HK-2 (cell line): ENCODE measurements around the gene RHOBTB1.

Source experiments
- DNase-seq: peaks from one replicate; pipeline ENCODE4 v3.0.0-alpha.2; 2018; ENCODE audit not compliant: unreplicated experiment

RHOBTB1 gene

DNA sequence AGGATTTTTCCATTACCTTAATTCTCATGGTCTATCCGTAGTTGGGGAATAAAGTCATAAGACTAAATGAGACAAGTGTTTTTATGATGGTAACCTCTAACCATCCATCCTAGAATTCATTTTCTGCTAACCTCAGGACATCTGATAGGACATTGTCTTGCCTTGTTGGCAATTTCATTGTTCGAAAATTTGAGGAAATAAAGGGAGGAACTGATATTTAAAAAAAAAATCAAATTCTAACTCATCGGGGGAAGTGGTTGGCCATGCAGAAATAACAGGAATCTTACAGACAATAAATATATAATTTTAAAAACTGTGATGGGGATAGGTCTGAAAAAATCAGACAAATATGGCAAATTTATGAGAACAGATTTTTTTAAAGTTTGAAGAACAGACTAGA, 21.7 kb upstream of the RHOBTB1 start:
- DNase-seq: no peak

DNA sequence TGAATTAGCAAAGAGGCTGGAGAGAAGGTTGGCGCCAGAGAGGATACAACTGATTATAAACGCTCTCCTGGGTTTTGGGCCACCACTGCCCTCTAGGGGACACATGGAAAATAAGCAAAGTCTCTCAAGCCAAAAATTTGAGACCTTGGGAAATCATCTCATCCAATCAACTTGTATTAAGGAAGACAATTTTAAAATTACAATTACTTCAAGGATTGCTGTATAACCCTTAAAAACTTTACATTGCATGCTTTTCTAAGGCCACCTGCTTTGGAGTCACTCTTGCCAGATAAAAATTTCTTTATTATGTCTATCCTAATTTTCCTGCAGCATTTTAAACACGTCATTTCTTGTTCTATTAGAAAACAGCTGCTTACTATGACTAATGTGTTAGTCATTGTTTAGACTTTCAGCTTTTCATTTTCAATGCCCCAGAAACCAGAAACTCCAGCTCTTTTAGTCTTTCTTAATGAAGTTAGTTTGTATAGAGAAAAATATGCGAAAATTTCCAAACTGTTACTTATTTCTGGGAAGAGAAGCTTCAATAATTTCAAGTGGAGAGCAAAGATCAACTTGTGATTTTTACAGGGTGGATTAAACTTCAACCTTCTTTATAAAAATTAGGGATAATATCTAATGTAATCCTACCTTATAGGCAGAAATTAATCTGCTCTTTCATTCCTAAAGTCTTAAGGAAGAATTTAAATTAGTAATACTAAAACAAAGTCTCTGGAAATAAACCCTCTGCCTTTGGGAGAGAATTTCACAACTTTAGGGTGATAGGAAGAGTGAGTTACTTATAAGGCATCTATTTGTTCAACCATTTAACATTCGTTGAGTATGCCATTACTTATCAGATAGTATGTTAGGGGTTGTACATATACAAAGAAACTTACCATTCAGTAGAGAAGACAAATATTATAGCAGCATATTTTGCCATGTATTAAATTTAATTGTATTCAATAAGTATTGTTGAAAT, 20.6 kb upstream of the RHOBTB1 start:
- DNase-seq: peak; percentile 67

DNA sequence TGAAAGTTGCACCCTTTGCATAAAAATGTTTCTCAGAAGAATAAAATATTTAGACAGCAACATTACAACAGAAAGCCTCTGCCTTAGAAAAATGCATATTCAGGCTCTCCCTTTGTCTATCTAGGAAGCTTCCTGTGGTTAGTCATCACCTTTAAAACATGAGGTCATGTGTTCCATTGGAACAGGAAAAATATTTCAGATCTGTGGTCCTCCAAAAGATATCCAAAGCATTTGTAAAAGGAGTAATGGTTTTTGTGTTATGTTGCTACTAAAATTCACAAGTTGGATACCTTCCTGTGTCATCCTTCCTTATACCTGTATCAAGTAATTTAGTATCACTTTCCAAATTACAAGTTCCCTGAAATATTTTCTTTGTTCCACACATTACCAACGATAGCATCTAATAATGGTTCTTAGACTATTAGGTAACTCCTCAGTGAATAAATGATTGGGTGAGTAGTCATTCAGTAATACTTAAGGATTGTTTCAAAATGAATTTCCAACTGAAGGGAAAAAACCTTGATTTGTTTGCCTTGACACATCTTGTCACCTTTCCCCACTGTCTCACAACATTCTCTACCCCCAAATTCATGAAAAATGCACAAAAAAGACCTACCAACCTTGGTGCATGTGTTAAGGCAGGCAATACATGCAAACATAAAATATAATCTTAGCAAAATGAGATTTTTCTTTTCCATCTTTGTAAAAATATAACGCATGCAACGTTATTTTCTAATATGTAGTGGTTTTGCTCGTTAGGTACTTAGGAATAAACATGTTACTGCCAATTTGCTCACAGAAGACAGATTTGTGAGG, 19.7 kb upstream of the RHOBTB1 start:
- no peak for DNase-seq

DNA sequence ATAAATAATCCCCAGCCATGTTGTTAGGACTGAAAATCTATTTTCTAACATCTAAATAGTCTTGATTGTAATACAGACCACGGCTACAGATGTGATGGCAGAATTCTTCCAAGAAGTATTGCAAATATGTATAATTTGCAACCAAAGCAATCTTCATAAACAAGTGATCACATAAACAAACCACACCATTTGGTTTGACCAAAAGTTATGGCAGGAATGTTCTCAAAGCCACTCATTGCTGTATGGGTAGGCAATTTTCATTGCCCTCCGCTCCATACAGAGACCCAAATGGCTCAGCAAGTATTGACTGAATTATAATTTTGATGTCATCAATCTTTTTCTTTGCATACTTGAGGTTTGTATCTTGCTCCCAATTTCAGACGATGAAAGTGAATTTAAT, 19.0 kb upstream of the RHOBTB1 start:
- no peak for DNase-seq

DNA sequence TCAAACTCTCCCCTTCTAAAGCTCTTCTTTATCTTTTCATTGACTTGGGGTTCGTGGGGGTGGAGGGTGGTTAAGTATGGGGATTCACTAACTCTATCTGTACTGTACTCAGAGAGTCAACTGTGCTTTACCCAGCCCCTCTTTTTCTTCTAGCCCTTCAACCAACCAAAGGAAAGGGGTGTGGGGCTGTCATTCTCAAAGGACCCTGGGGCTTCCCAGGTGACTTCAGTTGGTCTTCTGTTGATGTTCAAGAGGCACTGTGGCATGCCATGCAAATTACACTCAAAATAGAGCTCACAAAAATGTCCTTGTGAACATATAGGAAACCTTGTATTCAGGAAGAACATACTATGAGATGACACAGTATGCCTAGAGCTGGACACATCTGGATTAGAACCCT, 16.9 kb upstream of the RHOBTB1 start:
- no peak for DNase-seq

DNA sequence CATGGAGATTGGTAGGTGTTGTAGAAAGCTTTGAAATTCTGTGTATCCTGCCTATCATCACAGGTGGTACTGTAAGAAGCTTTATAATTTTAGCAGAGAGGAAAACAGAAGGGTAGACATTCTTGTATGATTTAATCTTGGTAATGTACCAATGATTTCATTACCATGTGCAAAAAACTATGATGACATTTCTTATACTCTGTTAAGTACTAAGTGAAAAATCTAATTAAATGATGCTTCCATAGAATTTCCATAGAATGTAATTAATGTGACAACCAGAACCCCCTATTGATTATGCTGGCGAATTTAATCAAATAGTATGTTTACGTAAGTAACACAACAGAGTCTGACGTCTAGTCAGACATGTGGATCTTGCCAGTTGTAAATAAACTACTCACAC, 16.0 kb upstream of the RHOBTB1 start:
- DNase-seq: no peak

DNA sequence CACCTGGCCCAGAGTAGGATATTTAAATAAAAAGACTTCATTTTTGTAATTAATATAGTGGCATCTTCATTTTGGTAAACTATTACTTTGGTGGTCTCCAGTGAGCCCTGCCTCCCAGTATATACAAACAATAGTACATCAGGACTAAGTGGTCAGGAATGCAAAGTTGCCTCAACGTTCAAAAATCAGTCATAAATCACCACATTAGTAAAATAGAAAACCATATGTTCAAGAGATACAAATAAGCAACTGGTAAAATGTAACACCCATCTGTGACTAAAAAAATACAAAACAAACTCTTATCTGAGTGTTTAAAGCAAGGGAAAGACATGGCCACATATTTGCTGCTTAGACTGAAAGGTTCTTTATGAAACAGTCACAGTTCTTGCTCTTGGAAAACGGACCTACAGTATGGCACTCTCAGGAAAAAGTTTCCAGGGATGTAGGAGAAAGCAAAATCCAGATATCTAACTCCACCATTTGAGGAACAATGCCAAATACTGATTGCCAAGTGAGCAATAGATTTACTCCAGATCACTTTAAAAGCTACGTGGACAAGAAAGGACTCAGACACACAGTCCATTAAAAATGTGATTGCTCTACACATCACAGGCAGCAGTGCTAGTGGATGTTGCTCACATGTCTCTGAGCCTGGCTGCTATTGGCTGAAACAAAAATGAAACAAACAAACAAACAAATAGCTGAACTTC, 15.1 kb upstream of the RHOBTB1 start:
- no peak for DNase-seq

DNA sequence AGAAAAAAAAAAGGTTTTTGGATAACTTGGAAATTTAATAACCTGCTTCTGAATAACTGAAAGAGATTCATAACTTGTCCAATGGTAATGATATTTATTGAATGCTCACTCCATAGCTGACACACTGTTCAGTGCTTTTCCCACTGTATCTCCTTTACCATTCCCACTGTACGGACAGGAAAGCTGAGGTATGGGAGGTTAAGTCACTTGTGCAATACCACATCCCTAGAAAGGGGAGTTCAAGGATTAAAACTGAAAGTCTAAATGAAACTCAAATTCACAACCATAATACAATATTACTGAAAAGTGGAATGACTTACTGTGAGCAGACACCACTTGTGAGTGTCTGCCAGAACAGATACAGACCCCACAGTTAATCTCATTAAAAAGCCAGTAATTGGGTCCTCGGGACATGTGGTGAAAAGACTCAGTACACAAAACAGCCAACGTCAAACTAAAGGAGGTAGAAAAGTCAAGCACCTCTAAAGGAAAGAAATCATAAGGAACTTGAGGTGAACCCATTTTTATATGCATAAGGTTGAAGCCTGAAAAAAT, 13.8 kb upstream of the RHOBTB1 start:
- DNase-seq: no peak

DNA sequence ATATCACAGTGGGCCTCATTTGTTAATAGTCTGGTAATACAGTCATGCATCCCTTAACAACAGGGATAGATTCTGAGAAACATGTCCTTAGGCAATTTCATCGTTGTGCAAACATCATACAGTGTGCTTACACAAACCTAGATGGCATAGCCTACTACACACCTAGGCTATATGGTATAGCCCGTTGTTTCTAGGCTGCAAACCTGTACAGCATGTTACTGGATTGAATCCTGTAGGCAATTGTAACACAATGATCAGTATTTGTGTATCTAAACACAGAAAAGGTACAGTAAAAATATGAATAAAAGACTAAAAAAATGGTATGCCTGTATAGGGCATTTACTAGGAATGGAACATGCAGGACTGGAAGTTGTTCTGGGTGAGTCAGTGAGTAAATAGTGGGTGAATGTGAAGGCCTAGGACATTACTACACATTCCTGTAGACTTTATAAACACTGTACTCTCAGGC, 12.0 kb upstream of the RHOBTB1 start:
- no peak for DNase-seq

DNA sequence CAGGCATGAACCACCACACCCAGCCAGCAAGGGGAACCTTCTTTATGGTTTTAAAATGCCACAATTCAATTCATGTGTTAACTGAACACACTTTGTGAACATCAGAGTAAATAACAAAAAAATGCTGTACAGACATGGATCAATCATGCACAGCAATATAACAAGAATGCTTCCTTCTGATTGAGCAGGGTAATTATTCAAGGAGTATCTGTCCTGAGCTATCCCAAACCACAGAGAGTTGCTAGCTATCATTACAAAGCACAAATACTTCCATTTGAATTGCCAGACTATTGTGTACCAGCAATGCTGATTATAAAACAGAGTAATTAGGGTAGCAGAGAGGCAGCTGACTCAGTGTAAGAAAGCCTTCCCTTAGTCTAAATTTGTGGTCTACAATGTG, 11.3 kb upstream of the RHOBTB1 start:
- no peak for DNase-seq

DNA sequence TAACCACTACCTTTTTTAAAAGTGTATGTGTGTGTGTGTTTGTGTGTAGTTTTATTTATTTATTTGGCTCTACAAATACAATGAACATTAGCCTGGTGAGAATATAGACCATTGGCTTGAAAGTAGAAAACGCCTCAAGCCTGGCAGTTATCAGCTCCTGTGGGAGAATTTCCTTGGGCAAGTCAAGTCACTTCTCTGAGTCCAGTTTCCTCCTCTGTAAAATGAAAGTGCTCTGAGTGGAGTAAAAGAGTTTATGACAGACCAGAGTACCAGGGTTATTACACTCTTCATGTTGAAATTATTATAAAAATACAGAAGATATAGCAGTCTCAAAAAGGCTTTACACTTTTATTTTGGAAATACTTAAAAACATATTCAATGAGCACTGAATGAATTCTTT, 10.1 kb upstream of the RHOBTB1 start:
- no peak for DNase-seq

DNA sequence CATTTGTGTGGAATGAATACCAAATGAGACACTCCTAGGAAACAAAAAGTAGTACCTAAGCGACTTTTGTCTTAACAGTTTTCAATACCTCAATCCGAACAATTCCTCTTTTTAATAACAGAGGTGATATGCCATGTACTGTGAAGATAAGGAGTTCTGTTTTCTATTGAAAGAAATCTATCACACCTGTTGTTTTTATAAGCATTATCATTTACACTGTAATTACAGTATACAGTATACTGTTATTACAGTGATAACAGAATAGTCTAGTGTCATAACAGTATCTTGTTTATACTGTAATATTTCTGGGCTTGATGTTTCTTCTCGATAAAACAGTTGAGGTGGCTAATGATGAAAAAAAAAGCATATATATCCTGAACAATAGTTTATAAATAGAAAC, 9.4 kb upstream of the RHOBTB1 start:
- no peak for DNase-seq

DNA sequence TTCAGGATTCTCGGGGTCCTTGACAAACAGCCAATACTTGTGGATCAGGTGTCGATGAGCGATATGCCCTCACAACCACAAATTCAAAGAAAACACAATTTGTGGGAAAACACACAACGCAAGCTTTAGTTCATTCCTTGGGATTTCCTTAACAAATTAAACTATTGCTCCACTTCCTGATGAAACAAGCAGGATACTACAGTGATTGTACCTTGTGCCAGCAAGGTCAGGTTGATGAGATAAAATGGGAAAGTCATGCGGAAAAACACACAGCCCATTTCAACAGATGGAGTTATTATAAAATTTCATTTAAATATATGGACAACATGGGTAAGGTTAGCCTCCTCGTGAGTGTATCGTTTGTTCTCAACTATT, 8.8 kb upstream of the RHOBTB1 start:
- no peak for DNase-seq

DNA sequence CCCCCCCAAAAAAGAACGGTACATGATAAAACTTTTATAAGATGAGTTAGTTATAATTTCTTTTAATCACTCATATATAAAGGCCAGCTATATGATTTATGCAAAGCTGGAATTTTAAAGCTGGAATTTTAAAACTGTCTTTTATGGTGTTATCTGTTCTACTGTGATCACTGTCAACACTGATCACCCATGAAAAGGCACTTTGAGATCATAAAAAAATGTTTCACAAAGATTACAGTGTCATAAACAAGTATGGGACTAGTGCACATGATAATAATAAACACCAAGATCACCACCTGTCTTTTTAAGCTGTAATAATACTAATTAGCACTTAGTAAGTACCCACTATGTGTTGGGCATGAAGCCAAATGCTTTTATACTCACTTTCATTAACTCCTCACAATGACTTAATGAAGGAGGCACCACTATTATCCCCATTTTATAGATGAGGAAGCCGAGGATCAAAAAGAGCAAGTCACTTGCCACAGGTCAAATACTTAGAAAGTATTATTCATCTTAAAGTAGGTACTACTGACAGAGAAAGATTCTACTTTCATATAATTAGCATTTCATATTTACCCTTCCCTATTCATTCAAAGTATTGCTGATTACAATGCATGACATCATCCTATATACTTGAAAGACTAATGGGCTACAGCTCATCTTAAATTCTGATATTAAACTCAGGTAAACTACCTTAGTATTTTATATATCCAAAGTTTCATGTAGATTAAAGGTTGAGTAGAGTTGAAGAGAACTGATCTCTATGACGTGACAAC, 8.3 kb upstream of the RHOBTB1 start:
- no peak for DNase-seq

DNA sequence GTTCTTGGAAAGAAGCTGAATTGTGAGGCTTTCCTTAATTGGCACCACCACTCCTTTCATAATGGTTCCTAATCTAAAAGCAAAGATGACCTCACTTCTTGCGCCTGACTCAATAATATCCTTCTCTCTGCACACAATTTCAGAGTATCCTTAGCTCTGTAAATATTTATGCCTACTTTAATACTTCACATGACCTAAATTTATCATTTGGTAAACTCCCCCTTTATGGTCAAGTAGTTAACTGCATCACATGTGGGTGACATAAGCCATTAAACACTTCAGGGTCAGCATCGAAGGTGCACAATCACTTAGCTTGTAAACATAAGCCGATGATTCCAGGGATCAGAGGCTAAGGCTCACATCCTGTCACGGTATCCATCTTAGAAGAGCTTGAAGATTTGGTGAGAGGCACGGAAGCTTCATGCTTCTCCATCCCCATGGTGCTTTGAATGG, 7.3 kb upstream of the RHOBTB1 start:
- no peak for DNase-seq

DNA sequence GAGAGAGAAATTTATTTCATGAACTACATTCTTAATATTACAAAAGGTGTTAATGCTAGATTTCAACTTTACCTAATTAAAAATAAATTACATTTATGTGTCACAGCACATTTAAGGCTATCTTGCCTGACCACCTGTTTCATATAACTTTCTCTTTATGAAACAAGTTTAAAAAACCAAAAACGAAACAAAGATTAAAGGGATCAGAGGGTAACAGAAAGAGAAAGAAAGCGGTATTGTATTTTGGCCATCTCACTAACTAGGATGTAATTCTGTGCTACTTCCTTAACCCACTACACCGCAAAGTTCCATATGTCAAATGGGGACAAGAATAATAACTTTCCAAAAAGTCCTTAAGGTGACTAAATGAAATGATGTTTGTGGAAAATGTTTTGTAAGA, 6.3 kb upstream of the RHOBTB1 start:
- DNase-seq: no peak

DNA sequence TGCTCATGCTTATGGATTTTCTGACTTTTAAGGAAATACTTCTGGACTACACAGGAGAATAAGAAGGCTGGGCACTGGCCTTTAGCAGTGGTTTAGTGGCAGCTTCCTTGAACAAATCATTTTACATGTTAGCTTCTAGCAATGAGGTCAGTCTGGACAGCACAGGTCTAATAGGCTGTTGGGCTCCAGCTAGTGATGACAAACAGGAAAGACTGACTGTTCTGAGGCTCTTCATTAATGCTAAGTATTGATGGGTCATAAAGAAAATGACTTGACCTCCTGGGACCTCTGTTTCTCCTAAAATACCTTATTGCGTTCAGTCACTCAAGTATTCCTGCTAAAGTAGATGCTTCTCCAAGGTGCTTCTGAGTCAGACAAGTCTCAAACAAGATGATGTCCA, 4.9 kb upstream of the RHOBTB1 start:
- DNase-seq: no peak

DNA sequence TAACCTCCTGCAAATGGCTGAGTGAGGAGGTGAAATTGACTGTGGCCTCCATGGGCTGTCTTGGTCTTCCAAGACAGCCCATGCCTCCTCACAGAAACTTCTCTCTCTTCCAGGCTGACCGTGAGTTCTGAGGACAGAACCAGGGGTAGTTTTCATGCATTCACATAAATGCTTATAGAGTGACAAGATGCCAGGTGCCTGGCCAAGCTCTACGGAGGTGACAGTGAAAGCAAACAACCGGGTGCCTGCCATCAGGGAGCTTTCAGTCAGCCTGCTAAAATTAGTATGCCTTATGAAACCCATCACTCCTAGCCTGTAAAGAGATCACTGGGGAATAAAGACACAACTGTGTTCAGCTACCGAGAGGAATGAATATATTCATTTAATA, 919 bp upstream of the RHOBTB1 start:
- DNase-seq: no peak

DNA sequence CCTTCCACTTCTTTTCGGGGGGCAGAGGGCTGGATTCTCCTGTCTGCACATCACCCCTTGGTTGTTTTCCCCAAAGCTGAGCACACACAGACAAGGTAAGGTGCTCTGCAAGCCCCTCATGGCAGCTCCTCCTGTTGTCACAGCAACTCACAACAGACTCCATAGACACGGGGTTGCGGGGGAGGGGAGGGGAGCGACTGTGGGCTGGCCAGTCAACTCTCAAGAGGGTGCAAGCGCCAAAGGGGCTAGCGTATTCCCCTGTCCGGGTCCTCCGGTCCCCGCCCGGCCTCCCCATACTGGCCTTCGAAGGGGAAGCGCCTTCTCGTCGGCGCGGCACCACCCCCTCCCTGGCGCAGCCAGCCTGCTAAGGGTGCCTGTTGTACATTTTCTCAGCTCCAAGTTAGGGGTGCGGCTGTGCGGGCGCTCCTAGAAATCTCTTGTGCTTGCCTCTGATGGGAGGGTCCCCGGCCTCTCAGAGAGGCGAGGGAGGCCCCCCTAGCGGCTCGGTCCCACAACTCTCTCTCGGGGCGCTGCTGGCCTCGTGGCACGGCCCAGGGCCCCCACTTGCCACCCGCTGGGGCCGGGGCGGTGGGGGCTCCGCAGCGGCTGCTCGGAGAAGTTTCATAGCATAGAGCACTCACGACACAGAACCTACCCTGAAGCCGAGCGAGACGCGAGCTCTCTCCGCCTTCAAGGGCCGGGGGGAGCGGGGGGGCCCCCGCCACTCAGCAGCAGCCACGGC, 498 bp downstream of the RHOBTB1 start:
- DNase-seq: peak; percentile 68

DNA sequence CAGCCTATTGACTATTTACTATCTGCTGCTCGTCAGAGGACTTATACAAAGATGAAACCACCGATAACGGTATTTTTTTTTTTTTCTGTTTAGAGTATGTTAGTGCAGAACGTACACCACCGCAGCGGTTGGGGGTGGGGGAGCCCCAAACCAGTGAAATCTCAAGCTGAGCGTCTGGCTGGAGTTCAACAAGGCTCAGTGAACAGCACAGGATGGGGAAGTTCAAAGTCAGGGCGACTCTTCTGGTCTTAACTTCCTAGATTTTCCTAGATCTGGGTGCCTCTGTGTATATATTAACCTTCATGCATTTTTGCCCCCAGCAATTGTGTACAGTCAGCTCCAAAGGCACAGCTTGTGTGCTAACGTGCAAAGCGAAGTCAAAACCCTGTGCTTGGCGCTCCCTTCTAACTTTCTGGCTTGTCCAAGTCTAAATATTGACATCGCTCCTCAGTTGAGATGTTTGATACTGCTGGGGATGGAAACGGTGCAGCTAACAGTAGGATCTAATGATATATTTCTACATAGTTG, 1.1 kb downstream of the RHOBTB1 start:
- DNase-seq: peak; percentile 23
